ENCODE measurements around the gene DEF6. TPM values are rescaled to one million over a fixed set of nuclear protein-coding genes. Genes with fewer than 3 reads are reported as not detected.

Gene DEF6
- total and polyA plus RNA-seq, 2 of the 8 experiments (the other 6 are each of a cell fraction or from before 2014, with no cell fraction given) = 3.3 to 4.1 TPM

DNA sequence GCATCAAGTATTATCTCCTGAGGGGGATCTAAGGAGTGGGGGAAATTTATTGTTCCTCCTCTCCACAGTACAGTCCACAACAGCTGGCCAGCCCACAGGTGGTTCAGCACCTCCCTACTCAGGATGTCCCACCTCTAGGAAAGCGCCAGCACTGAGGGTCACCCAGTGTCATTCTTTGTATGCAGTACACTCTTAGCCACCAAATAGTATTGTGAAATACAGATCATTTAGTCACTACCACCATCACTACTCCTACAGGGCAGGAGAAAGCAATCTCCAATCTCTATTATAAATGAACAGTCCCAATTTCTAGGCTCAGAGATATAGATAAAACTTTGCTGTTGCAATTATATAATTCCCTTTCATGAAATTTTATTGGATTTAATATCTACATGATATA is 44.4 kb upstream of the DEF6 start:
- TF ChIP-seq SP2 (IDR thresholded peaks at IDR 0.05; ENCODE audit: low read length) (no peak), HDAC2 (IDR thresholded peaks at IDR 0.05; ENCODE audit: borderline replicate concordance in 1 of 2, low read depth in 2 of 2, low read length in 2 of 2) (no peak), ZNF274 (IDR thresholded peaks at IDR 0.05; ENCODE audit: borderline replicate concordance, extremely low read depth, low read length) (no peak), POLR2A (IDR thresholded peaks at IDR 0.05; ENCODE audit: control extremely low read depth in 1 of 2, low read depth in 2 of 2, low read length in 2 of 2) (no peak), RBBP5 (IDR thresholded peaks at IDR 0.05; ENCODE audit: borderline replicate concordance, low read depth, low read length) (no peak), CEBPB (IDR thresholded peaks at IDR 0.05; ENCODE audit: low read depth, low read length) (no peak), FOSL1 (IDR thresholded peaks at IDR 0.05; ENCODE audit: insufficient read depth, low read depth, low read length) (no peak), TEAD4 (IDR thresholded peaks at IDR 0.05; ENCODE audit: low read depth, low read length) (no peak), NRF1 (IDR thresholded peaks at IDR 0.05; ENCODE audit: low read depth, low read length) (no peak)
- TF ChIP-seq, protein P1, sequence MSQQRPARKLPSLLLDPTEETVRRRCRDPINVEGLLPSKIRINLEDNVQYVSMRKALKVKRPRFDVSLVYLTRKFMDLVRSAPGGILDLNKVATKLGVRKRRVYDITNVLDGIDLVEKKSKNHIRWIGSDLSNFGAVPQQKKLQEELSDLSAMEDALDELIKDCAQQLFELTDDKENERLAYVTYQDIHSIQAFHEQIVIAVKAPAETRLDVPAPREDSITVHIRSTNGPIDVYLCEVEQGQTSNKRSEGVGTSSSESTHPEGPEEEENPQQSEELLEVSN (IDR thresholded peaks at IDR 0.05) = no peak
- POLR2A ChIA-PET (ENCODE audit: partially characterized antibody) = no interaction called here
- Histone ChIP-seq H4K8ac (ENCODE audit: extremely low read depth, insufficient read depth, low read length) (no peak overlapping the region), H3K23me2 (ENCODE audit: low read depth, low read length) (no peaks in the 10 kb centered on the region), H2BK15ac (ENCODE audit: low read length) (no peak overlapping the region), H2AFZ (ENCODE audit: low read length) (no peak overlapping the region), H3K4me2 (ENCODE audit: insufficient read depth in 1 of 2, low read depth in 2 of 2, low read length in 2 of 2) (no peak overlapping the region), H3K27ac (ENCODE audit: low read depth, low read length) (no peak overlapping the region), H2BK12ac (ENCODE audit: low read depth, low read length) (no peak overlapping the region), H2BK5ac (ENCODE audit: low read depth, low read length) (no peak overlapping the region), H3K23ac (ENCODE audit: insufficient read length) (no peak overlapping the region), H3K4me1 (replicated peaks in 1 of 4; ENCODE audit: control insufficient read depth in 3 of 4, insufficient read depth in 4 of 4, low read length in 3 of 4) (peaks cover 0 to 7% (median 2%) of the 10 kb centered on the region in 4 experiments; a peak in 3 of 7 replicates), H3K36me3 (ENCODE audit: control insufficient read depth in 2 of 4, insufficient read depth in 4 of 4, low read length in 3 of 4) (no peaks in the 10 kb centered on the region), H4K20me1 (replicated peaks in 1 of 2; ENCODE audit: control insufficient read depth in 1 of 2, insufficient read depth in 2 of 2, low read length in 2 of 2) (peaks cover 0 to 1% of the 10 kb centered on the region in 2 experiments), H3K79me1 (ENCODE audit: low read depth, low read length) (no peaks in the 10 kb centered on the region), H3K14ac (ENCODE audit: insufficient read length) (no peak overlapping the region), H3K56ac (replicated peaks; ENCODE audit: insufficient read length, low read depth, low read length) (no peak overlapping the region), H3K27me3 (replicated peaks in 1 of 4; ENCODE audit: control insufficient read depth in 3 of 4, extremely low read depth in 1 of 4, insufficient read depth in 3 of 4, low read length in 3 of 4) (no peaks in the 10 kb centered on the region), H3K4me3 (ENCODE audit: extremely low read depth in 1 of 4, insufficient read depth in 2 of 4, low read depth in 3 of 4, low read length in 4 of 4) (no peak overlapping the region), H3K79me2 (ENCODE audit: control insufficient read depth in 1 of 2, insufficient read depth in 2 of 2, low read length in 2 of 2) (peaks cover 0 to 4% of the 10 kb centered on the region in 2 experiments; a peak in 1 of 4 replicates), H3K9ac (replicated peaks in 1 of 4; ENCODE audit: extremely low read depth in 1 of 4, low read depth in 3 of 4, low read length in 3 of 4) (no peak overlapping the region), H3K18ac (ENCODE audit: extremely low read depth, low read length) (no peak overlapping the region), H4K91ac (replicated peaks; ENCODE audit: insufficient read length, low read length) (no peak overlapping the region), H3K9me3 (ENCODE audit: insufficient read depth in 2 of 2, low read depth in 1 of 2, low read length in 1 of 2) (no peaks in the 10 kb centered on the region), H2BK20ac (ENCODE audit: low read length) (no peak overlapping the region), H2AK5ac (ENCODE audit: low read depth, low read length) (no peak overlapping the region), H3K4ac (replicated peaks; ENCODE audit: insufficient read length, low read depth, low read length) (no peak overlapping the region), H4K5ac (ENCODE audit: insufficient read length, low read depth, low read length) (no peak overlapping the region), H2BK120ac (replicated peaks; ENCODE audit: low read depth, low read length) (no peak overlapping the region)
- WGBS, 2 experiments (ENCODE audit: extremely low coverage in 1 of 2, insufficient coverage in 1 of 2, insufficient read length in 1 of 2, insufficient replicate concordance in 2 of 2, low coverage in 1 of 2, low lambda C conversion rate in 2 of 2, missing lambda C conversion rate in 1 of 2) = 88% methylated on average over 1 of the region's 1 CpG; no CpG with 5 or more reads in 1 of the 2 experiments
- FAIRE-seq = no peak
- DNase-seq (ENCODE audit: low read depth in 1 of 2, low spot score in 2 of 2) = no peak
- CTCF ChIA-PET (ENCODE audit: partially characterized antibody) = no interaction called here
